HCT116 (cell line): ENCODE data around the gene LRRK2. TPM values are rescaled to one million over a fixed set of nuclear protein-coding genes. Genes with fewer than 3 reads are reported as not detected.
"Not testable (repeated sequence)": the region's sequence is repeated elsewhere in the genome, so short reads cannot be mapped to it uniquely, and the experiment has no call there.

Source experiments
- ATAC-seq: fragments of 200-7000 bp; cut with Tn5 transposase; 2 replicates; pipeline ENCODE4 v1.9.1; 2020; ENCODE audit warnings: mild to moderate bottlenecking, moderate library complexity
- BruUV-seq: library from RNA; stranded (reverse); fragments of 400-500 nt; replicated peaks from 2 replicates; lab custom pipeline; 2021; lab: Mats Ljungman, UMichigan
- CTCF ChIA-PET: fragments of 300-600 bp; sonication (Branson Sonifier 250); formaldehyde crosslinking; loops from one replicate; lab custom pipeline; 2021; ENCODE audit warnings: antibody characterized with exemption; lab: Charles Lee
- POLR2A ChIA-PET: fragments of 300-600, 350-600 bp; sonication (Branson Sonifier 250); formaldehyde crosslinking; loops from one replicate; lab custom pipeline; 2021; ENCODE audit warnings: antibody characterized with exemption; lab: Charles Lee
- RAD21 ChIA-PET, 2 experiments: fragments of 300-600 bp; sonication (Branson Sonifier 250); formaldehyde crosslinking; loops; one replicate each; lab custom pipeline; 2023; ENCODE audit warnings: low total read pairs in 2 of 2; ENCODE audit not compliant: uncharacterized antibody in 2 of 2, unreplicated experiment in 2 of 2, low non-redundant PET in 1 of 2; lab: Charles Lee
- DNase-seq: peaks from one replicate; pipeline ENCODE4 v3.0.0-alpha.2; 2010; ENCODE audit warnings: low read depth, low spot score
- H2AFZ ChIP-seq: fragments of 200-600 bp; shearing (Covaris generic), sonication (generic); 2 replicates; pipeline ENCODE4 v1.6.1; 2017; ENCODE audit warnings: low read depth, mixed run types, mixed read lengths, antibody characterized with exemption, low read length; ENCODE audit not compliant: poor library complexity, severe bottlenecking
- H3K27ac ChIP-seq: 2 replicates; pipeline ENCODE4 v1.5.1; 2012; ENCODE audit warnings: low read depth, low read length
- H3K27me3 ChIP-seq: fragments of 200-600 bp; sonication (generic); 2 replicates; pipeline ENCODE4 v1.6.1; 2016; ENCODE audit warnings: mixed run types, low read length, mixed read lengths; ENCODE audit not compliant: insufficient read depth
- H3K36me3 ChIP-seq, 2 experiments: fragments of 200-500 bp in 1 of 2; fragments of 200-600 bp in 1 of 2; sonication (Bioruptor generic) in 1 of 2; sonication (generic) in 1 of 2; 2 replicates each; pipeline versions ENCODE4 v1.5.1 to v1.6.1; 2014 to 2016; ENCODE audit warnings: low read length in 2 of 2, inconsistent platforms in 1 of 2, mixed read lengths in 1 of 2, mixed run types in 1 of 2; ENCODE audit not compliant: insufficient read depth in 2 of 2, control insufficient read depth in 1 of 2
- H3K4me1 ChIP-seq, 2 experiments: fragments of 200-600 bp in 1 of 2; sonication (generic) in 1 of 2; 2 replicates each; pipeline versions ENCODE4 v1.5.1 to v1.6.1; 2012 to 2017; ENCODE audit warnings: low read length in 2 of 2, inconsistent platforms in 1 of 2, mild to moderate bottlenecking in 1 of 2, mixed read lengths in 1 of 2, mixed run types in 1 of 2, moderate library complexity in 1 of 2; ENCODE audit not compliant: insufficient read depth in 2 of 2, control insufficient read depth in 1 of 2
- H3K4me2 ChIP-seq: fragments of 200-600 bp; sonication (generic); 2 replicates; pipeline ENCODE4 v1.6.1; 2017; ENCODE audit warnings: mixed run types, low read length, mixed read lengths
- H3K4me3 ChIP-seq, 2 experiments: fragments of 200-600 bp in 1 of 2; sonication (generic) in 1 of 2; replicated peaks in 1 of 2; 2 replicates each; pipeline ENCODE4 v1.5.1; 2011 to 2016; ENCODE audit warnings: low read length in 2 of 2, control low read depth in 1 of 2, low read depth in 1 of 2, mild to moderate bottlenecking in 1 of 2, mixed read lengths in 1 of 2, mixed run types in 1 of 2
- H3K79me2 ChIP-seq: fragments of 200-600 bp; sonication (generic); 2 replicates; pipeline ENCODE4 v1.6.1; 2017; ENCODE audit warnings: mild to moderate bottlenecking, mixed run types, low read length, moderate library complexity, mixed read lengths; ENCODE audit not compliant: insufficient read depth
- H3K9ac ChIP-seq: fragments of 200-600 bp; sonication (generic); 2 replicates; pipeline ENCODE4 v1.6.1; 2016; ENCODE audit warnings: low read length, mixed read lengths
- H3K9me2 ChIP-seq: fragments of 200-600 bp; sonication (generic), shearing (Covaris generic); 2 replicates; pipeline ENCODE4 v1.6.1; 2017; ENCODE audit warnings: mixed run types, mild to moderate bottlenecking, moderate library complexity; ENCODE audit not compliant: insufficient read depth
- H3K9me3 ChIP-seq, 2 experiments: fragments of 200-500 bp in 1 of 2; fragments of 200-600 bp in 1 of 2; sonication (Bioruptor generic) in 1 of 2; sonication (generic) in 1 of 2; 2 replicates each; pipeline ENCODE4 v1.6.1; 2014 to 2017; ENCODE audit warnings: low read length in 2 of 2, mixed read lengths in 2 of 2, inconsistent platforms in 1 of 2, low read depth in 1 of 2, mild to moderate bottlenecking in 1 of 2, mixed run types in 1 of 2, moderate library complexity in 1 of 2; ENCODE audit not compliant: control insufficient read depth in 1 of 2, insufficient read depth in 1 of 2
- H4K20me1 ChIP-seq: fragments of 200-600 bp; sonication (generic), shearing (Covaris generic); 2 replicates; pipeline ENCODE4 v1.6.1; 2017; ENCODE audit warnings: mixed run types, mild to moderate bottlenecking, moderate library complexity; ENCODE audit not compliant: insufficient read depth
- CBX3 ChIP-seq: IDR thresholded peaks from 2 replicates; pipeline ENCODE4 v1.6.1; 2012; ENCODE audit warnings: low read depth
- CTCF ChIP-seq, 3 experiments: fragments of 200-600 bp in 1 of 3; sonication (generic) in 1 of 3; IDR thresholded peaks in 2 of 3; conservative IDR thresholded peaks in 1 of 3; 2 replicates each; pipeline ENCODE4 v1.5.1; 2012 to 2017; ENCODE audit warnings: low read depth in 2 of 3, low read length in 2 of 3, antibody characterized with exemption in 1 of 3, borderline replicate concordance in 1 of 3, control low read depth in 1 of 3, mild to moderate bottlenecking in 1 of 3, mixed read lengths in 1 of 3, mixed run types in 1 of 3, moderate library complexity in 1 of 3; ENCODE audit not compliant: insufficient read depth in 1 of 3
- EGR1 ChIP-seq: IDR thresholded peaks from 2 replicates; pipeline ENCODE4 v1.6.1; 2012; ENCODE audit warnings: low read depth
- EZH2phosphoT487 ChIP-seq: fragments of 200-600 bp; IDR thresholded peaks from 2 replicates; pipeline ENCODE4 v1.6.1; 2018; ENCODE audit warnings: antibody characterized with exemption, borderline replicate concordance
- FOSL1 ChIP-seq: IDR thresholded peaks from 2 replicates; pipeline ENCODE4 v1.6.1; 2012; ENCODE audit warnings: low read depth
- JUND ChIP-seq: IDR thresholded peaks from 2 replicates; pipeline ENCODE4 v1.6.1; 2012
- TCF7L2 ChIP-seq: IDR thresholded peaks from 2 replicates; pipeline ENCODE4 v1.7.0; 2011; ENCODE audit warnings: borderline replicate concordance, inconsistent platforms; ENCODE audit not compliant: insufficient read depth, insufficient read length; ENCODE audit errors: extremely low read depth
- ZFX ChIP-seq: fragments of 450-650 bp; IDR thresholded peaks from 2 replicates; pipeline ENCODE4 v1.6.1; 2017
- ZNF274 ChIP-seq: fragments of 200-500 bp; sonication (Bioruptor generic); IDR thresholded peaks from 2 replicates; pipeline ENCODE4 v1.6.1; 2014; ENCODE audit warnings: mild to moderate bottlenecking, low read depth, low read length, inconsistent platforms
- intact Hi-C: fragments of 100-400 bp; cut with micrococcal nuclease; formaldehyde crosslinking; loops from 2 replicates; pipeline ENCODE4 v1.10.0; 2022
- total RNA-seq: library from RNA; stranded (reverse); gene quantifications from one replicate; pipeline ENCODE4 v1.2.1, GENCODE V29; 2021; ENCODE audit not compliant: unreplicated experiment

LRRK2 gene
- total RNA-seq, 1 experiment from 2014 or later = 0.20 TPM

DNA sequence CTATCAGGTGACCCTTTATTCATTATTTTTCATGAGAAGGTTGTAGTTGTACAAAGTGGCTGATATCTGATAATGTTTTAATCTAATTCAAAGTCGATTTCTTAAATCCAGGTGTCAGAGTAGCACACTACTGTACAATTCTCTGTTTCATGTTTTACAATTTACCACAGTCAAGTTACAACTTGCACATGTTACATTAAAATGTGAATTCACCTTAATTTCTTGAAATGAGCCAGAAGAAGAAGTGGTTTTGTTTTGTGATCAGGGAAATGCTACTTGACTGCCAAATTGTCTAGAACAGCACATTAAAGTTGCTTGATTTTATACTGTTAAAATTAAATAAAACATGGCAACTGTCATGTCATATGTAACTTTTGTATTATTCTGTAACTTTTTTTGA lies 23.2 kb downstream of the LRRK2 start:
- no peak for TF ChIP-seq CTCF (IDR thresholded peaks at IDR 0.05 in 2 of 3, conservative IDR thresholded peaks at IDR 0.05 in 1 of 3; ENCODE audit: borderline replicate concordance in 1 of 3, insufficient read depth in 1 of 3, low read depth in 2 of 3, low read length in 2 of 3)
- no peak for TF ChIP-seq CBX3
- no peak for TF ChIP-seq EZH2phosphoT487
- TF ChIP-seq EGR1 = no peak
- no peak for TF ChIP-seq FOSL1
- TF ChIP-seq ZFX = no peak
- TF ChIP-seq ZNF274 = no peak
- POLR2A ChIA-PET = no interaction called here
- peak overlapping the region; percentile 67 for H2AFZ ChIP-seq
- RAD21 ChIA-PET = no interaction called here
- BruUV-seq = no TSS peak
- H3K79me2 ChIP-seq = no peaks in the 10 kb centered on the region
- H3K4me3 ChIP-seq = no peak overlapping the region
- CTCF ChIA-PET = no interaction called here
- H3K36me3 ChIP-seq = no peaks in the 10 kb centered on the region
- H3K27ac ChIP-seq = no peak overlapping the region
- H3K9ac ChIP-seq = no peak overlapping the region
- no peaks in the 10 kb centered on the region for H3K27me3 ChIP-seq
- no peaks in the 10 kb centered on the region for H3K9me3 ChIP-seq
- H3K9me2 ChIP-seq = no peaks in the 10 kb centered on the region
- no peak for DNase-seq
- H3K4me1 ChIP-seq = no peaks in the 10 kb centered on the region
- intact Hi-C loops = no loop called here
- peak overlapping the region; percentile 18; the same call in 1 of the 2 replicates for H3K4me2 ChIP-seq
- H4K20me1 ChIP-seq = no peaks in the 10 kb centered on the region
- ATAC-seq = no peak

DNA sequence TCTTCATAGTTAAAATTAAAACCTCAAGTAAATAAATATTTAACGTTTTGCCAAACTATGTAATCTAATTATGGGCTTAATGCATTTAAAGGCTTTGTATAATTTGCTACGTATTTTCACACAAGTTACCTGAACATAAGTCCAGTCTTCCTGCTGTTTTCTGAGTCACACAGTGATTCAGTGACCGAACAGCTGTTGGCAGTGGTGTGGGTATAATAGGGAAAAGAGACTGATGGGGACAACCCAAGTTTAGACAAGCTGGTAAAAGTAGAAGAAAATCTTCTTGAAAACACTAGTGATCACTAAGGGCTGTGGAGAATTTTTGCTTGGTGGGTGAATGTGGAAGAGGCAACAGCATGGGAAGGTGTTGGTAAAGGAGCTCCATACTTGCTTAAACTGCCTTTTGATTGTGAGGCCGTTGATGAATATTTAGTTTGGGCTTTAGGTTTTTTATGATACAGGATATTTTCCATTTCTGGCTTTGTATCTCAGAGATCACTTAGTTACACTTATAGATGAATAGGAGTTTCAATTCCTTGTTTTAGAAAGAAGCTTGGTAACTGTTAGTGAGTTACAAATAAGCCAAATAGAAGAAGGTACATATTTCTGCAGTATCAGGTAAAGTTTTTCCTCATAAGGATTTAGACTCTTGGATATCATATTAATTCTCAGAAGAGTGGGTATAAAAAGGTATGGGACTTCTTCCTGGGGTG lies 23.9 kb downstream of the LRRK2 start:
- Histone ChIP-seq H3K9ac (no peak overlapping the region), H3K79me2 (no peaks in the 10 kb centered on the region), H3K27me3 (no peaks in the 10 kb centered on the region), H3K36me3 (no peaks in the 10 kb centered on the region), H4K20me1 (no peaks in the 10 kb centered on the region), H3K4me1 (no peaks in the 10 kb centered on the region), H3K27ac (no peak overlapping the region), H3K4me3 (no peak overlapping the region), H3K9me3 (no peaks in the 10 kb centered on the region), H3K9me2 (no peaks in the 10 kb centered on the region), H3K4me2 (peak overlapping the region; percentile 18), H2AFZ (peak overlapping the region; percentile 67)
- peak; percentile 36; the same call in 1 of the 2 replicates for TF ChIP-seq FOSL1
- TF ChIP-seq TCF7L2 = no peak
- TF ChIP-seq JUND = 0 out of 2 replicates have a peak, but pooled peaks have one; percentile 16
- ChIA-PET POLR2A (no interaction called here), RAD21 (no interaction called here), CTCF (no interaction called here)
- DNase-seq (no peak), ATAC-seq (no peak)
- no TSS peak for BruUV-seq
- intact Hi-C loops = no loop called here

- BruUV-seq, H3K4me1 ChIP-seq, H3K36me3 ChIP-seq, intact Hi-C loops, H3K4me2 ChIP-seq, CTCF ChIA-PET, H4K20me1 ChIP-seq, H3K27ac ChIP-seq, H3K9me3 ChIP-seq, H2AFZ ChIP-seq, POLR2A ChIA-PET, H3K9me2 ChIP-seq, H3K27me3 ChIP-seq, DNase-seq, H3K79me2 ChIP-seq, H3K4me3 ChIP-seq, H3K9ac ChIP-seq, ATAC-seq, RAD21 ChIA-PET: not testable (repeated sequence)
Measured at GRCh38 chr12:40250652-40251051, 25.9 kb downstream of the LRRK2 start.
